HG03354 (cell line): ENCODE measurements around the gene COL18A1.
A peak's percentile ranks its signal among the peaks of the same experiment; 100 is the strongest.

ENCODE experiments used
- ATAC-seq: cut with Tn5 transposase; IDR thresholded peaks from one replicate; pipeline ENCODE4 v1.9.1; 2021; ENCODE audit warnings: mild to moderate bottlenecking; ENCODE audit not compliant: unreplicated experiment, poor library complexity, severe bottlenecking

The COL18A1 gene

GRCh38 chr21:45473496-45474322, 68.7 kb downstream of the COL18A1 start:
- ATAC-seq = no peak

GRCh38 chr21:45474323-45474950, 69.5 kb downstream of the COL18A1 start:
- ATAC-seq = no peak

- ATAC-seq = no peak
These were observed 70.2 kb downstream of the COL18A1 start for GRCh38 chr21:45475004-45475685.

DNA sequence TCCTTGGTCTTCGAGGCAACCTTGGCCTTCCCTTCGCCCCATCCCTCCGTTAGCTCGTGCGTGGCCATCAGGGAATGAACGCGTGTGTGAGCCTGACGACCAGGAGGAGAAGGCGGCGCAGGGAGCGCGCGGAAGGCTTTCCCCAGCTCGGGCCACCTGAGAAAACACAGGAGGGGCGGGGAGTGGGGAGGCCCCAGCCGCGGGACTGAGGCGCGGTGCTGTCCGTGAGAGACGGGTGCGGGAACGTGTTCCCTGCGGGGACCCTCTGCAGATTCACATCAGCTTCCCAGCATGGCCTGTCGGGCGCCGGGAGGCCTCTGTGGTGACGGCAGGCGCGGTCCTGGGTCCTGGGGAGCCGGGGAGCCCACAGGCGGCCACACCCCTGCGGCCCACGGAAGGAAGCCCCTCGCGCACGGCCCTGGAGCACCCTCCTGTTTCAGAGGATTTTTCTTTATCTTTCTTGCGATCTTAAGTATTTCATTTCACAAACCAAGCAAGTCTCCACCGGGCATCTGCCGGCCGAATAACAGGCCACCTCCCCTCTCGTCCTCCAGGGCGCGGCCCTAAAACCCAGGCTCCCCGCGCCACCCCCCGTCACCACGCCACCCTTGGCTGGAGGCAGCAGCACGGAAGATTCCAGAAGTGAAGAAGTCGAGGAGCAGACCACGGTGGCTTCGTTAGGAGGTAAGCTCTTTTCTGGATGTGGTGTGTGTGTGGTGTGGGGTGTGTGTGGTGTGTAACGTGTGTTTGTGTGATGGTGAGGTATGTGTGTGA, 71.0 kb downstream of the COL18A1 start:
- ATAC-seq = no peak

DNA sequence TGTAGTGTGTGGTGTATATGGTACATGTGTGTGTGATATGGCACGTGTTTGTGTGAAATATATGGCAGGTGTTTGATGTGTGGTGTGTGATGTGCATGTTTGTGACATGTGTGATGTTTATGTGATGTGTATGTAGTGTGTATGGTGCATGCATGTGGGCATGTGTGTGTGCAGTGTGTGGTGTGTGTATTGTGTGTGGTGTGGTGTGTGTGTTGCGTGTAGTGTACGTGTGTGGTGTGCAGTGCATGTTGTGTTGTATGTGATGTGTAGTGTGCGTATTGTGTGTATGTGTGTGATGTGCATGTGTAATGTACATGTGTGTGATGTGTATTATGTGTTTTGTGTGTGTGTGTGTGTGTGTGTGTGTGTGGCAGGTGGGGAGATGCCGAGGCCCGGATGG, 71.6 kb downstream of the COL18A1 start:
- ATAC-seq = no peak

GRCh38 chr21:45477176-45478114, 72.5 kb downstream of the COL18A1 start:
- no peak for ATAC-seq

DNA sequence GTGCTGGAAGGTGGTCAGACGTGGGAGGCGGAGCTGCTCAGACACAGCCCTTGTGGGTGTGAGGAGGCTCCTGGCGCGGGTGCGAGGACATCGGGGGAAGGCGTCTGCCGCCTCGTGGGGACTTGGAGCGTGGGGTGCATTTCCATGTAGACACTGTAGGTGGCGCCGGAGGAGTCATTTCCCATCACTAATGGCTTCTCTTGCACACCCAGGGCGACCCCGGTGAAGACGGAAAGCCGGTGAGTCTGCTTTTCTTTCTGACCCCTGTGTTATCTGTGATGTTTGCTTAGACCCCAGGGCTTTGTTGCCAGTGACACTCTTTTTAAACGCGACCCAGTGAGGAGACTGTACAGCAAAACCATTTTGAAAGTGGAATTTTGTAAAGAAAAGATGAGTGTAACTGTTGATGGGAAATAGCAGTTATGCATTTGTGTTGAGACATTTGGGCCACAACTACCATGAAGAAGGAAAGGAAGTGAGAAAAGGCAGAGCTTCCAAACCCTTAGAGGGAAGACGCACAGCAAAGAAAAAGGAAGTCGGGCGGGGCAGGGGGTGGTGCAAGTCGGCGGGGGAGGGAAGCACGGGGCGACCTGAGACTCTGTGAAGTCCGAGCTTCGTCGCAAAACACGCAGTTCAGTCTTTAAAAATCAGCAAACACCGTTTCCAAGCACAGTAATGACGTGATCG, 73.3 kb downstream of the COL18A1 start:
- ATAC-seq = peak; percentile 50

GRCh38 chr21:45478816-45479669, 74.1 kb downstream of the COL18A1 start:
- no peak for ATAC-seq

DNA sequence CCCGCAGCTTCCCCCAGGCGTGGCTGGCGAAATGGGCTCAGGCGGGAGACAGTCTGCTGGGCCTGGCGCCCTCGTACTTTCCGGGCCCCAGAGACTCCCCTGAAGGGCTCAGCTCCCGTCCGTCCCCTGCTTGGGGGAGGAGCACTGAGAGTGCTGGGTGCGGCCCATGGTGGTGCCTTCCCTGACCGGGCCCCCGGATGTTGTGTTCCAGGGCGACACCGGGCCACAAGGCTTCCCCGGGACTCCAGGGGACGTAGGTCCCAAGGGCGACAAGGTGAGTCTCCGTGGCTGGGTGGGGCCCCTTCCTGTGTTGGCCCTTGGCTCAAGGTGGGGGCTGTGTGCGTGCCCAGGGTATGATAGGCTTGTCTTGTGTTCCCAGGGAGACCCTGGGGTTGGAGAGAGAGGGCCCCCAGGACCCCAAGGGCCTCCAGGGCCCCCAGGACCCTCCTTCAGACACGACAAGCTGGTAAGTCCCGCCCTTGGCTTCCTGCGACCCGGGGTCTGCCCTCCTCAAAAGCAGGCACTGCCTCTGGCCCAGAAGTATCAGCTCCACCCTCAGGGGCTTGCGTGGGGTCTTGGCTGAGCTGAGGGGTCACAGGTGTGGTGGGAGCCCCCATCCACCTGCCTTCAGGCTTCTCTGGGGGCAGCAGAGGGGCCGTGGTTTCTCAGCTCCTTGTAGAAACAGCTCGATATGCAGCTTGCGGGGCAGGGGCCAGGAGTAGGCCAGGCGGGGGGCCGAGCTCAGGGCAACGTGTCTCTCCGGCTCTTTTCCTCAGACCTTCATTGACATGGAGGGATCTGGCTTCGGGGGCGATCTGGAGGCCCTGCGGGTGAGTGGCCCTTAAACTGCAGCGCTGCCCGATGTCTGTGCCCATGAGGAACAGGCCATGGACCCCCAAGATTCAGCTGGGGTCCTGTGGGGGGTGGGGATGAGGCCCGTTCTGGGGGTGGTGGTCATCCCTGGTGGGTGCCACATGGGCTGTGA, 75.0 kb downstream of the COL18A1 start:
- ATAC-seq = no peak

GRCh38 chr21:45480701-45481500, 75.9 kb downstream of the COL18A1 start:
- no peak for ATAC-seq

- no peak for ATAC-seq
These were observed 76.6 kb downstream of the COL18A1 start for GRCh38 chr21:45481566-45481965.

- ATAC-seq = no peak
These were observed 77.3 kb downstream of the COL18A1 start for GRCh38 chr21:45481977-45482898.

DNA sequence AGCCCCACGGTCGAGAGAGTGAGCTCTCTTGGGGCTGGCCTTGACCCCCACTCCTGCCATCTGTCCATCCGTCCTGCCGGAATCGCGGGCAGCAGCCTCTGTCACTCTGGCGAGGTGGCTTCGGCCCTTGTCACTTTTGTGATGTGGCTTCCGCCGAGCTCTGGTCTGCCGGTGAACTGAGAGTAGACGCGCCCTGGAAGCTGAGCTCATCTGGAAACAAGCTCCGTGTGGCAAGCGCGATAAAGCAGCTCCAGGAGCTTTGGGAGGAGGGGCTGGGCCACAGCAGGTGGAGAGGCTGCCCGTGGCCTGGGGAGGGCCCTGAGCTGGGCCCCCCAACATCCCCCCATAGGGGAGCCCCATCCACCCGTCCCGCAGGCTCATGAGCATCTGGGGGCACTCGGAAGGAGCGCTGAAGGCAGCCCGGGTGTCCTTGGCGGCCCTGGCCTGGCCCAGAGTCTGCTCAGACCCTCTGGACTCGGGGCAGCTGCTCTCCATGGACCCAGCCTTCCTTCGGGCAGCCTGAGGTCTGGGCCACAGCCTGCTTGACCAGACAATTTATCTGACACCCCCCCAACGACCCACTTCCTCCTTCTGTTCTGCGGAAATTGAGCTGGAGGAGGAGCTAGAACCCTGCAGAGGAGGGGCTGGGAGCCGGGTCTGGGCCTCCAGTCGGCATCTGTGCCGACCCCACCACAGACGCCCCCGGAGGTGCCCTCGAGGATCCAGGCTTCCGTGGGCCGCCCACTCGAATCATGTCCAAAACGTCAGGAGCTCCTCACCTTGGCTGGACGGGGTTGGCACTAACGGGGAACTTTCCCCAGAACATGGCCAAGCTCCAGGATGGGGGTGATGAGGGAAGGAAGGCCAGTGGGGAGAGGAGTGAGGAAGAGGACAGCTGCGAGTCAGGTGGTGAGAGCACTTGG, 78.2 kb downstream of the COL18A1 start:
- no peak for ATAC-seq

GRCh38 chr21:45484318-45484717, 79.4 kb downstream of the COL18A1 start:
- ATAC-seq = no peak
